Uterus (tissue), 2 donors: Measurements from ENCODE around the gene LYRM2.

Experiments
- POLR2A ChIP-seq, 2 donors: fragments of 450-650 bp; IDR thresholded peaks; one replicate each; pipeline ENCODE4 v1.6.1; 2016; ENCODE audit warnings: antibody characterized with exemption in 2 of 2, mild to moderate bottlenecking in 1 of 2, moderate library complexity in 1 of 2
- TF ChIP-seq, protein P1 (sequence below), 4 experiments: fragments of 200-600 bp in 2 of 4; fragments of 450-650 bp in 2 of 4; sonication (generic) in 2 of 4; IDR thresholded peaks; one replicate each; pipeline ENCODE4 v1.5.1; 2016 to 2019; ENCODE audit warnings: antibody characterized with exemption in 4 of 4, mild to moderate bottlenecking in 2 of 4, moderate library complexity in 1 of 4

DNA sequence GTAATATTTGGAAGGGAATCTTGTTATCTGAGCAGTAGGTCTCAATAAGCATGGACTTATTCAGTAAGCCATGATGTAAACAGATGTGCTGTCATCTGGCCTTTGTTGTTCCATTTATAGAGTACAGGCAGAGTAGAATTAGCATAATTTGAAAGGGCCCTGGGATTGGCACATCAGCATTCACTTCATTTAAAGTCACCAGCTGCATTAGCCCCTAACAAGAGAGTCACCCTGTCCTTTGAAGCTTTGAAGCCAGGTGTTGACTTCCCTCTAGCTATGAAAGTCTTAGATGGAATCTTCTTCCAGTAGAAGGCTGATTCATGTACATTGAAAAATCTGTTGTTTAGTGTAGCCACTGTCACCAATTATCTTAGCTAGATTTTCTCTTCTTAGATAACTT, 109.7 kb downstream of the LYRM2 start:
- TF ChIP-seq, protein P1, sequence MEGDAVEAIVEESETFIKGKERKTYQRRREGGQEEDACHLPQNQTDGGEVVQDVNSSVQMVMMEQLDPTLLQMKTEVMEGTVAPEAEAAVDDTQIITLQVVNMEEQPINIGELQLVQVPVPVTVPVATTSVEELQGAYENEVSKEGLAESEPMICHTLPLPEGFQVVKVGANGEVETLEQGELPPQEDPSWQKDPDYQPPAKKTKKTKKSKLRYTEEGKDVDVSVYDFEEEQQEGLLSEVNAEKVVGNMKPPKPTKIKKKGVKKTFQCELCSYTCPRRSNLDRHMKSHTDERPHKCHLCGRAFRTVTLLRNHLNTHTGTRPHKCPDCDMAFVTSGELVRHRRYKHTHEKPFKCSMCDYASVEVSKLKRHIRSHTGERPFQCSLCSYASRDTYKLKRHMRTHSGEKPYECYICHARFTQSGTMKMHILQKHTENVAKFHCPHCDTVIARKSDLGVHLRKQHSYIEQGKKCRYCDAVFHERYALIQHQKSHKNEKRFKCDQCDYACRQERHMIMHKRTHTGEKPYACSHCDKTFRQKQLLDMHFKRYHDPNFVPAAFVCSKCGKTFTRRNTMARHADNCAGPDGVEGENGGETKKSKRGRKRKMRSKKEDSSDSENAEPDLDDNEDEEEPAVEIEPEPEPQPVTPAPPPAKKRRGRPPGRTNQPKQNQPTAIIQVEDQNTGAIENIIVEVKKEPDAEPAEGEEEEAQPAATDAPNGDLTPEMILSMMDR (IDR thresholded peaks at IDR 0.05), result no peak
- no peak for TF ChIP-seq POLR2A (IDR thresholded peaks at IDR 0.05)
